HG03558 (cell line): ENCODE measurements around the gene BRDT.

Experiments
- ATAC-seq: cut with Tn5 transposase; IDR thresholded peaks from one replicate; pipeline ENCODE4 v1.9.1; 2021; ENCODE audit warnings: moderate number of reproducible peaks; ENCODE audit not compliant: unreplicated experiment; ENCODE audit errors: extremely low read depth

The BRDT gene

DNA sequence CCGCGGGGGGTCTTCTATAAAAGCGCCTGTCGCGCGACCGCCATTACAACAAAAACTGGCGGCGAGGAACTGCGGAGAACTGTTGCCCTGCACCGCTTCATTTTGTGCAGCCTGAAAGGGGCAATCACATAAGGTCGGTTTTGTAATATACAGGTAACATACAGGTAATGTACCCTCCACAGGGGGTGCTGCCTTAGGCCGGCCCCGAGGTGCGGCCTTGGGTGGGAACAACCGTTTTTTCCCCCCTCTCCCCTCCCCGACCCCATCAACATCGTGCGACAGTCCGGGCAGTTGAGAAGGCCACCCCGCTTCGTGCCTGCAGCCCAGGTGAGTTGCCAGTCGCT lies at the start of gene BRDT:
TSS of gene BRDT (plus strand) at position 46 of the 344 bp plus-strand sequence. CDS start 13,354 bp downstream, outside the sequence.
- ATAC-seq, result no peak

DNA sequence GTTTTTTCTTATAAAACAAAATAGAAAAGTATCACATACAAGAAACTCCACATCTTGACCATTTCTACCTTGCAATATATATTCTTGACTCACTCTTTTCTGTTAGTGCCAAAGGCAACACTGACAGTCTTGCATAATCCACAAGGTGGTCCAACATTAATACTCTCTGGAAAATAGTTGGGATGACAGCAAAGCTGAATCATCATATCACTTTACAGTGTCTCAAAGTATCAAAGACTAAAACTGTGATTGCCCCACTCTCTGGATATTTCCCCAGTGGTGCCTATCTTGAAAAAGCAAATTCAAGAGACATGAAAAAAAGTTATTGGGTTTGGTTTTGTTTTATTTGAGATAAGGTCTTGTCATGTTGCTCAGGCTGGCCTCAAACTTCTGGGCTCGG lies 48.6 kb upstream of the BRDT start:
- ATAC-seq, result no peak

DNA sequence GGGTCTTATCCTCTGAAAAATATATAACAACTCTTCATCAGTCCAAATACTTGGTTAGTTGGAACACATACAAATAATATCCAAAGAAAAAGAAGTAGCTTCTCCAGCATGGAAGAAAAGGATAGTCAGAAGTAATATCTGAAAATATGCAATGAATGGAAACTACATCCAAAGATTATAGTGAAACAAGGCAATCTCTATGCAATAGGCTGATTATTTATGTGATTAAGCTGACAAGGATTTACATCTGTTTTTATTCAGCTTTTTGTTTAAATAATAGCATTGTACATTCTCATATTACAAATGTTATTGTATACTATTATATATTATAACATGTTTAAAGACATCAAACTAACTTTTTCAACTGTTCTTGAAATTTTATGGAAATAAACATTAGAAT lies 48.0 kb upstream of the BRDT start:
- ATAC-seq, result no peak

DNA sequence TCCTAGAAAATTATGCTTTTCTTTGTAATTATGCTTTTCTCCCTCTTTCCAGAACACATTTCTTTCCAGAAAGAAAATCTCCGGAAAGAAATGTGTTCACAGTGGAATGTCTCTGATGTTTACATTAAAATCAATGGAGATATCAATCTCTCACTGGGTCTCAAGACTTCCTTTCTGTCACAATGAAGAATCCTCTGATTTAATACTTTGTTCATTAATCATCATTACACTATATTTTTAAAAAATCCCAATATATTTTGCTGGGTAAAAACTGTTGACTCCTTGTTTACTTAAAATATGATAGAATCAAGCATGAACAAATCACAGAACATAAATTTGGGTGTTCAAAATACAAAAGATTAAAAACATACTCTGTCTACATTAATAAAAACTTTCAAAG lies 36.9 kb upstream of the BRDT start:
- no peak for ATAC-seq

DNA sequence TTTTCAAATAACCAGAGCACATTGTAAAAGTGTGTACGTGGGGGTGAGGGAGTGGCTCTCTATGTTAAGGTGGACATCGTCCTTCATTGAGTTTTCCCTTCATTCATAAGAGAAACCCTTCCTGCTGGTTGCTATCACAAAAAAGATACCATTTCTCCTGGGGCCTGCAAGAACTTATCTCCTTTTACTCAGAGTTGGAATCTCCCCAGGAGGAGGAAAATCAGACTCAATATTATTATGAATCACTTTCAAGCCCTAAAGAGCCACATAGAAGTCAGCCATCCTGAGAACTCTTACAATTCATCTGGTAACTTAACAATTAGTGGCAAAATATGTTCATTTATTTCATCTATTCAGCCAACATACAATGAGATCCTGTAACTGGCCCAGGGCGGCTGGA lies 36.2 kb upstream of the BRDT start:
- no peak for ATAC-seq

DNA sequence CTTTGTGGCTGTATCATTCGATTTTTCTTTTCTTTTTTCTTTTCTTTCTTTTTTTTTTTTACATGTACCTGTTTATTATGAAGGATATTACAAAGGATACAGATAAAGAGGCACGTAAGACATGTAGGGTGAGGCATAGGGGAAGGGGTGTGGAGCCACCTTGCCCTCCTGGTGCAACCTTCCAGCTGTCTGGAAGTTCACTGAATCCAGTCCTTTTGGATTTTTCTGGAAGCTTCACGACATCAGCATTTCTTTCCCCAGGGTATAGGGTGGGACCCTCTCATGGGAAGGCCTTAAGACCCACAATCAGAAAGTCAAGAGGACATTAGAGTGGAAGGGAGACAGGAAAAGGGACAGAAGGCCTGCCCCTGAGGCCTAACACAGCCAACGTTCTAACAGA lies 33.2 kb upstream of the BRDT start:
- ATAC-seq, result no peak

DNA sequence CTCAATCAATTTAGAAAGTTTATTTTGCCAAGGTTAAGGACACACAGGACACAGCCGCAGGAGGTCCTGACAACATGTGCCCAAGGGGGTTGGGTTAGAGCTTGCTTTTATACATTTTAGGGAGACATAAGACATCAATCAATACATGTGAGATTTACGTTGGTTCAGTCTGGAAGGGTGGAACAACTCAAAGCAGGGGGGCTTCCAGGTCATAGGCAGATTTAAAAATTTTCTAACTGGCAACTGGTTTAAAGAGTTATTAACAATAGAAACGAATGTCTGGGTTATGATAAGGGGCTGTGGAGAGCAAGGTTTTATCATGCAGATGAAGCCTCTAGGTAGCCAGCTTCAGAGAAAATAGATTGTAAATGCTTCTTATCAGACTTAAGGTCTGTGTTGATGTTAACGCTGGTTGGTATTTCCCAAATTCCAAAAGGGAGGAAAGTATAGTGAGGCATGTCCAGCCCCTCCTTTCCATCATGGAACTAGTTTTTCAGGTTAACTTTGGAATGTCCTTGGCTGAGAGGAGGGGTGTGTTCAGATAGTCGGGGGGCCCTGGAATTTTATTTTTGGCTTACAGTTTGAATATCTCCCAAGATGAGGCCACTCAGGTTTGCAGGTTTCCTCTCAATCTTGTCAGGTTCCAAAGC lies 32.3 kb upstream of the BRDT start:
- ATAC-seq, result no peak

DNA sequence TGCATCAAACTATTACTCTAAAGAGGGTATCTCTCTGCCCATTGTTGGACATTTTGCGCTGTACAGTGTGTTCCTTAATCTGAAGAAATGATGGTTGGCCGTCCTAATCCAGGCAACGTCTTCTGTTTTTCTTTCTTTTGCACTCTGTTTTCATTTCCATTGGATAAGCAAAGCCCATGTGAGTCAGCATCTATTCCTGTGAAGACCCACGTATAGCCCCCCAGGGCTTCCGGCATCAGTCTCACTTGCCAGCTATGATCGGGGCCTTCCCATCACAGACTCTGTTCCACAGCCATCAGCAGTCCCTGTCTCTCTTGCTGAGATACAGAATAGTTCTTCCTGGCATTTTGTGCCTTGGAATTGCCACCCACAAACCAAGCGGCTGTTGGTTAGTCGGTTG lies 29.2 kb upstream of the BRDT start:
- ATAC-seq, result no peak

DNA sequence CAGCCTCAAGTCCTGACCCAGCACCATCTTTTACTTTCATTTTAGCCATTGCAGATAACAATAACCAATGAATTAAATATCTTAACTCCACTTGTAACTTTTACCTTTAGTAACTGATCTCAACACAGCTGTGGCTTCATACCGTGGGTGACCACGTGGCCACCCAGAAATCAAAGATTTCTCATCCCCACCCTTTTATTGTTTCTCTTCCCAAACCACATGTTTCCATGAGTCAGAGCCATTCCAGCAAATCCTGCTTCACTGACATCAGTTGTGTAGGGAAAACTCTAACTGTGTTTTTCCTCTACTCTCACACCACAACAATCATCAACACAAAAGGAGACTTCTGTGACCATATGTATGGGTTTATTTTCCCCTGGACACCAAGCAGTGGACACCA lies 25.1 kb upstream of the BRDT start:
- no peak for ATAC-seq

DNA sequence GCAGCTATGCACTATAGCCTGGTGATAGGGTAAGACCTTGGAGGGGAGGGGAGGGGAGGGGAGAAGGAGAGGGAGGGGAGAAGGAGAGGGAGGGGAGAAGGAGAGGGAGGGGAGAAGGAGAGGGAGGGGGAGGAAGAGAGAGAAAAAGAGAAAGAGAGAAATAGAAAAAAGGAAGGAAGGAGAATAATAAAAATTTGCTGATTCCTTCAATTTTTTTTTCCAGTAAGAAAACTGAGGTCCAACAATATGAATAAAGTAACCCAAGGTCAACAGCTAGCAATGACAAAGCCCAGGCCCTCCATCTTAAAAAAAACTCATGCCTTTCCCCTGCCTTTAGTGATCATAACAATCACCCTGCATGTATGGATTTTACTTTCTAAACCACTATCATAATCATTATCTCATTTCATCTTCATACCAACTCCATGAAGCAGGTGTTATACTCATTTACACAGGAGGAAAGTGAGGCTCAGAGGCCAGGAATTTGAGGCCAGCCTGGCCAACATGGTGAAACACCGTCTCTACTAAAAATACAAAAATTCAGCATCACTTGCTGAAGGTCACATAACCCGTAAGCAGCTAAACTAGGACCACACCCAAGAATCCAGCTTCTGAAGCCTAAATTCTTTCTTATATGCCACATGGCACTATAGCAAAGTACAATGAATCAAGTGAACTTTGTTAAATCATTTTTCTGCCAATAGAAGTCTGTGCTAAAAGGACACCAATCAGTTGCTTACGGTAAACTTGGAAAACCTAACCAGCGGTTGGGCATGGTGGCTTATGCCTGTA lies 23.4 kb upstream of the BRDT start:
- ATAC-seq, result no peak

DNA sequence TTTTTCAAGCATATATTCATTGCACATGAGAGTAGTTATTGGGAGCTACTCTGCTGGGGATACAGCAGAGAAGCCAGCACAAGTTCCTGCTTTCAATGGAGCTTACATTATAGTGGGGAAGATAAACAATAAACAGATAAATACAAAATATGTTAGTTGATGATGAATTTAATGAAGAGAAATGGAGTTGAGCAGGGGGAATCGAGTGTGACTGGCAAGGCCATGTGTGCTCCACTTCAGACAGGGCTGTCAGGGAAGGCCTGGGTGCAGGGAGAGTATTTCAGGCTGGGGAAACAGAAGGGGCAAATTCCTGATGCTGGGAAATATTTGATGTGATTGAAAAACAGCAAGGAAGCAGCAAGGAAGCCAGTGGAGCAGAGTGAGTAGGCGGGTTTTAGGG lies 21.2 kb upstream of the BRDT start:
- no peak for ATAC-seq

DNA sequence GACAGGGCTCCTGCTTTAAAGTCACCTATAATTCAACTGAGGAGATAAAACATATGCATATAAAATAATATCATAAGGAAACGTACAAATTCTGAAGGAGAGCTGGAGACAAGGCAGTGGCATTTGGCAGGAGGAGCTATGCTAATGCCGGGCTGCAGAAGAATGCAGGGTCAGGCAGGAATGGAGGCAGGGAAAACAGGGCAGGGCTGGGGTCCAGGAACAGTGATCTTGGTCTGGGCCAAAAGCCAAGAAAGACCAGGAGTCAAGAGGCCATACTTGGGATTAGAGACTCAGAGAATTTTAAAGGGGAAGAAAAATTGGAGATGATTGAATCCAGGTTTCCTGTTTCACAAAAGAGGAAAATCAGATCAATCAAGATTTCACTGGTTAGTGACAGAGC lies 20.0 kb upstream of the BRDT start:
- no peak for ATAC-seq

DNA sequence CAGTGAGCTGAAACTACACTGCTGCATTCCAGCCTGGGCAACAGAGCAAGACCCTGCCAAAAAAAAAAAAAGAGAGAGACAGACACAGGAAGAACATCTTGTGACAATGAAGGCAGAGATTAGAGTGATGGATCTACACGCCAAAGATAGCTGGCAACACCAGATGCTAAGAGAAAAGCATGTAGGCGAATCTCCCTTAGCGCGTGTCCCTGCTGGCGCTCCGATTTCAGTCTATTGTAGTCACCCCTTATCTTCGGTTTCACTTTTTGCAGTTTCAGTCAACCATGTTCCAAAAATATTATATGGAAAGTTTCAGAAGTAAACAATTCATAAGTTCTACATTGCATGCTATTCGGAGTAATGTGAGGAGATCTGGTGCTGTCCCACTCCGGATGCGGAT lies 11.6 kb upstream of the BRDT start:
- ATAC-seq, result no peak

DNA sequence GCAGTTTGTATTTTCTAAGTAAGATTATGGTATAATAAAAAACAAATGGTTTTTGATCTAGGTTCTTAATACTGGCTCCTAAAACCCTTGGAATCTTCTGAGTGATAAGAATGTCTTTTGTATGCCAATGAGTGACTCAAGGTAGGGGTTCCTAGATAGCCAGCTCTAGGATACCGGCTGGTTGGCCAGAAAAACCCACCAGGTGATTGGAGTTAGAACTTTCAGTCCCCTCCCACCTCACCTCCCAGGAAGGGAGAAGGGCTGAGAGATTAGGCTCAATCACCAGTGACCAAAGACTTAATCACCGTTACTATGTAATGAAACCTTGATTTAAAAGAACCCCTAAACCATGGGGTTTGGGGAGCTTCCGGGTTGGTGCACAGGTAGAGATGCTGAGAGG lies 8.7 kb upstream of the BRDT start:
- ATAC-seq, result no peak

DNA sequence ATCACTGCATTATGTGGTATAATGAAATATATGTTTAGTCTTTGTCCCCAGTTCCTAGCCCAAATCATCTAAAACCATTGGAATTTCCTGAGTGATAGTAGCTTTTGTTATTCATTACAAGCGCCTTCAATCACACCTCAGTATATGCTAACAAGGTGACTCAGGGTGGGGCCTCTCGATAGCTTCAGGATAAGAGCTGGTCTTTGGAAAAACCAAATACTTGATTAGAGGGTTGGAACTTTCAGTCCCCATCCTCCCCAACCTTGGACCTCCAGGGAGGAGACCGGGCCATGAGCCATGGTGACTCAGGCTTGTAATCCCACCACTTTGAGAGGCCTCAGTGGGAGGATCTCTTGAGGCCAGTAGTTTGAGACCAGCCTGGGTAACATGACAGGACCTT lies 5.1 kb upstream of the BRDT start:
- ATAC-seq, result no peak

DNA sequence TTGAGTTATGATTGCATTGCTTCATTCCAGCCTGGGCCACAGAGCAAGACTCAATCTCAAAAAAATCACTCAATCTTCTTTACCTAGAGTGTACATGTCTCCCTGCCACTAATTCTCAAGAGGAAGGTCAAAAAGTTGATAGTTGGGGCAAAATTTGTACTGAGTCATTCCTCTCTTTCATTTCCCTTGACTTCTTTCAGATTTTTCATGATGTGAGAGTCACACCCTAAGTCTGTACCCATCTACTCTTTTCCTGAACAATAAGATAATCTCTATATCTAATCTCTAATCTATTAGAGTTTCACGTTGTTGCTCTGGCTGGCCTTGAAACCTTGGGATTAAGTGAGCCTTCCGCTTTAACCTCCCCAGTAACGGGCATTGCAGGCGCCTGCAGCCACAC lies 1.1 kb upstream of the BRDT start:
- no peak for ATAC-seq

DNA sequence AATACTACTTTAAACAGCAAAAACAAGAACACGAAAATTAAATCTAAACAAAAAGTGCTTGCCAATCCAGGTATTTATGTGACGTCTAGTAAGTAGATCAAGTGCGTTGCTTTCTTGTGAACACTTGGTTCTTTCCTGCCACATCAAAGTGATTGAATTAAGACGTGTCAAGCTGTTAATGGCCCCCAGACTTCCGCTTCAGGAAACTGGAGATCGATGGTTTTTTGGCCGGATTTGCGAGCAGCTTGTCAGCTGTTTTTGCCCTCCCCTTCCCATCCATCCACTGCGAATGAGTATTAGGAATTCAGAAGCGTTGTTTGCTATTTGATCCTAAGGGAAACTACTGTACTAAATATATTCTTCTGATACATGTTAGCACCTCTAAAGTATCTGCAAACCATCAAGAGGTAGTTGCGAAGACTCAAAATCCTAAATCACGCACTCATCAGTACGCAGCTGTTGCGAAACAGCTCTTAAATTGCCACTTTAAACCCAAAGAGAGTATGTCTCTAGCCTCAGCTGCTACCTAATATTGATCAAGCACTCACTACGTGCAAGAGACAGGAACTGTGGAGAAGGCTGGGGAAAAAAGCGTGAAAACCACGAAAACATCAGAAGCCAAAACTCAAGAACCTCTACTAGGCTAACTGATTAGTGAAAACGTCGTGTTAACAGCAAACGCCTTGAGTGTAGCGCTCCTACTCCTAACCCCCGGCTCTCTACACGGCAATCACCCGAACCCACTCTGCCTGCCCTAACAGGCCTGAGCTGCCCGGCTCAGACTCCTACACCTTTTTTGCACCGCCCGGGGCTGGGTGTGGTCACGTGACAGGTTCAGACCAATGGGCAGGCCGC lies 473 bp upstream of the BRDT start:
- ATAC-seq, result no peak

DNA sequence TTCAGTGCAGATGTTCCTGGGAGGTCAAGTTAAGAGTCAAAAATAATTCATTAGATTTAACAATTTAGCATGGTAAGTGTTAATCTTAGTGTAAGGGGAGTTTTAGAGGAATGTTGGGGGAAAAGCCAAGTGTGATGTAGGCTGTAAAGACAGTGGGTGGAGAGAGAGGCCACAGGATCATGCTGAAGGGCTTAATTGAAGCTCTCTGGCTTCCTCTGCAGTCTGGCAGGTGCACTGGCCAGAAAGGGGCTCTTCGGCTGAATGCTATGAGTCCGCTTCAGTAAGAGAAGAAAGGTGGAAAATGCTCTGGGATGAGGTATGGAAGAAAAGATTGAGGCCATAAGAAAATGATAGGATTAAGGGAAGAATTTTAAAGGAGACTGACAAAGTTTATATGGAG lies 3.0 kb downstream of the BRDT start:
- no peak for ATAC-seq

DNA sequence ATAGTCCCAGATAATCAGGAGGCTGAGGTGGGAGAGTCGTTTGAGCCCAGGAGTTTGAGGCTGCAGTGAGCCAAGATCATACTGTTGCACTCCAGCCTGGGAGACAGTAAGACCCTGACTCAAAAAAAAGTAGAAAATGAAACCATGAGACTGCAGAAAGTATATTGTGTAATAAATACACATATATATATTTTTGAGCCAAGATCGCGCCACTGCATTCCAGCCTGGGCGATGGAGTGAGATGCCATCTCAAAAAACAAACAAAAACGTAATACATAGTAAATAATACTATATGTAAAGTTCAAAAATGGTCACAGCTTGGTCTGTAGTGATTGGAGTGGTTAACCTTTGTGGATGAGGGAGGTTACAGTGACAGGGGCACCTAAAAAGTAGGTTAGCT lies 9.7 kb downstream of the BRDT start:
- ATAC-seq, result no peak

DNA sequence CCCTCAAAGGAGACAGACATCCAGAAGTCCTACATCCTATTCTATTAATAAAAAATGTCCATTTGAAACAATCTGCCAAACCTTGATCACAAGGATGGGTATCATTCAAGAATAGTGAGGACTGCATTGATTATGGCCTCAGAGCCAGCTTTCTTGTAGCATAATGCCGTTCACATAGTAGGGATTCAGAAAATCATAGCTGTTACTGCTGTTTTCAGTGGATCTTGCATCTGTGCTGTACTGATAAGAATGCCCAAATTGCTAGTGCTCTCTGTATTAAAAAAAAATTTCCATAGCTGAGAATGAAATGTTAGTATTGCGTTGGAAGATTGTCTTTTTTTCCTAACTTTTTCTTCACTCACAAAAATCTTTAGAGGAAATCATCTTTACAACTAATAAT lies 19.1 kb downstream of the BRDT start:
- ATAC-seq, result no peak

DNA sequence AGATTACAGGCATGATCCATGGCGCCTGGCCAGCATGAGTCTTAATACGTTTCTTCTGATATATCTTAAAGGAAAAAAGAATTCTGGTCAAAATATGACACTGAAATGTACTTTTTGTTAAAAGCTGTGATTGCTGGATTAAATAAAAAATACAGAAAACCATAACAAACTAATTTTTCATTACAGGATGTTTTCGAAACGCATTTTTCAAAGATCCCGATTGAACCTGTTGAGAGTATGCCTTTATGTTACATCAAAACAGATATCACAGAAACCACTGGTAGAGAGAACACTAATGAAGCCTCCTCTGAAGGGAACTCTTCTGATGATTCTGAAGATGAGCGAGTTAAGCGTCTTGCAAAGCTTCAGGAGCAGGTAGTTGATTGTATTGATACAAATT lies 30.2 kb downstream of the BRDT start:
- no peak for ATAC-seq
